Nephron progenitor cell (in vitro differentiated cells): ENCODE measurements around the gene C9orf50.
"Not testable (repeated sequence)": the region's sequence is repeated elsewhere in the genome, so short reads cannot be mapped to it uniquely, and the experiment has no call there.

Experiments used
- DNase-seq: peaks from one replicate; pipeline ENCODE4 v3.0.0; 2021
- H3K27ac Mint-ChIP-seq: 2 replicates; pipeline ENCODE4 v1.8.0; 2021; ENCODE audit warnings: mild to moderate bottlenecking, moderate library complexity, mixed read lengths
- H3K27me3 Mint-ChIP-seq: 2 replicates; pipeline ENCODE4 v1.8.0; 2021; ENCODE audit warnings: mild to moderate bottlenecking, low read depth, mixed read lengths; ENCODE audit not compliant: poor library complexity
- H3K36me3 Mint-ChIP-seq: 2 replicates; pipeline ENCODE4 v1.8.0; 2021; ENCODE audit warnings: low read depth, mixed read lengths
- H3K4me1 Mint-ChIP-seq: 2 replicates; pipeline ENCODE4 v1.8.0; 2021; ENCODE audit warnings: mixed read lengths
- H3K4me3 Mint-ChIP-seq: 2 replicates; pipeline ENCODE4 v1.8.0; 2021; ENCODE audit warnings: mild to moderate bottlenecking, moderate library complexity, mixed read lengths
- H3K9me3 Mint-ChIP-seq: 2 replicates; pipeline ENCODE4 v1.8.0; 2021; ENCODE audit warnings: mild to moderate bottlenecking, moderate library complexity, mixed read lengths
- CTCF ChIP-seq: fragments of 200-600 bp; sonication (generic); IDR thresholded peaks from 2 replicates; pipeline ENCODE4 v1.5.0; 2021; ENCODE audit warnings: antibody characterized with exemption

C9orf50 gene

GRCh38 chr9:129596541-129597331 lies 24.2 kb downstream of the C9orf50 start:
- peak overlapping the region; percentile 81 for H3K4me3 Mint-ChIP-seq
- no peaks in the 10 kb centered on the region for H3K36me3 Mint-ChIP-seq
- H3K27me3 Mint-ChIP-seq: peaks cover 2% of the 10 kb centered on the region
- H3K9me3 Mint-ChIP-seq: no peaks in the 10 kb centered on the region
- TF ChIP-seq CTCF: no peak
- DNase-seq: peak; percentile 73
- peak overlapping the region; percentile 59 for H3K27ac Mint-ChIP-seq
- H3K4me1 Mint-ChIP-seq: peaks cover 77% of the 10 kb centered on the region

GRCh38 chr9:129595903-129596540 lies 24.9 kb downstream of the C9orf50 start:
- no peak for DNase-seq
- Mint-ChIP-seq H3K4me1 (peaks cover 83% of the 10 kb centered on the region), H3K9me3 (no peaks in the 10 kb centered on the region), H3K36me3 (no peaks in the 10 kb centered on the region), H3K27ac (peak overlapping the region; percentile 49), H3K4me3 (peak overlapping the region; percentile 81), H3K27me3 (peaks cover 2% of the 10 kb centered on the region)
- TF ChIP-seq CTCF: no peak

GRCh38 chr9:129595311-129595741 lies 25.6 kb downstream of the C9orf50 start:
- TF ChIP-seq CTCF: no peak
- Mint-ChIP-seq H3K27ac (peak overlapping the region; percentile 4), H3K9me3 (no peaks in the 10 kb centered on the region), H3K27me3 (peaks cover 6% of the 10 kb centered on the region), H3K36me3 (no peaks in the 10 kb centered on the region), H3K4me1 (peaks cover 83% of the 10 kb centered on the region), H3K4me3 (no peak overlapping the region)
- no peak for DNase-seq

GRCh38 chr9:129594632-129595031 lies 26.3 kb downstream of the C9orf50 start:
- H3K27ac Mint-ChIP-seq: peak overlapping the region; percentile 30
- no peak for DNase-seq
- H3K9me3 Mint-ChIP-seq: no peaks in the 10 kb centered on the region
- H3K4me1 Mint-ChIP-seq: peaks cover 85% of the 10 kb centered on the region
- H3K27me3 Mint-ChIP-seq: peaks cover 6% of the 10 kb centered on the region
- TF ChIP-seq CTCF: no peak
- H3K36me3 Mint-ChIP-seq: no peaks in the 10 kb centered on the region
- peak overlapping the region; percentile 17 for H3K4me3 Mint-ChIP-seq

GRCh38 chr9:129592790-129593189 lies 28.1 kb downstream of the C9orf50 start:
- H3K27me3 Mint-ChIP-seq, H3K9me3 Mint-ChIP-seq, H3K36me3 Mint-ChIP-seq, DNase-seq, H3K27ac Mint-ChIP-seq, H3K4me3 Mint-ChIP-seq: not testable (repeated sequence)
- H3K4me1 Mint-ChIP-seq: peaks cover 87% of the 10 kb centered on the region

- H3K27ac Mint-ChIP-seq: peak overlapping the region; percentile 64
- H3K4me3 Mint-ChIP-seq: no peak overlapping the region
These were observed 29.0 kb downstream of the C9orf50 start for GRCh38 chr9:129591916-129592315.

More at GRCh38 chr9:129591916-129592315, 29.0 kb downstream of the C9orf50 start:
- no peak for TF ChIP-seq CTCF
- H3K27me3 Mint-ChIP-seq: peaks cover 6% of the 10 kb centered on the region
- no peaks in the 10 kb centered on the region for H3K36me3 Mint-ChIP-seq
- no peaks in the 10 kb centered on the region for H3K9me3 Mint-ChIP-seq
- peaks cover 95% of the 10 kb centered on the region for H3K4me1 Mint-ChIP-seq
- no peak for DNase-seq
